Mucosa of gallbladder (tissue), 1 donor: ENCODE data around the gene TRANK1. TPM values are rescaled to one million over a fixed set of nuclear protein-coding genes. Genes with fewer than 3 reads are reported as not detected.
"Not testable (repeated sequence)": the region's sequence is repeated elsewhere in the genome, so short reads cannot be mapped to it uniquely, and the experiment has no call there.

Source experiments
- DNase-seq: peaks from one replicate; pipeline ENCODE4 v3.0.0-alpha.2; 2020; ENCODE audit warnings: low spot score
- total RNA-seq: library from RNA; stranded (reverse); gene quantifications from one replicate; pipeline ENCODE4 v1.2.1, GENCODE V29; 2021
- donor health status: DM: no; HTN: no; CAD: no.

The TRANK1 gene
- total RNA-seq, 1 donor from 2014 or later, result 44.2 TPM

- DNase-seq, result peak; percentile 45
These were observed 25.3 kb downstream of the TRANK1 start for GRCh38 chr3:36919439-36920160.

DNA sequence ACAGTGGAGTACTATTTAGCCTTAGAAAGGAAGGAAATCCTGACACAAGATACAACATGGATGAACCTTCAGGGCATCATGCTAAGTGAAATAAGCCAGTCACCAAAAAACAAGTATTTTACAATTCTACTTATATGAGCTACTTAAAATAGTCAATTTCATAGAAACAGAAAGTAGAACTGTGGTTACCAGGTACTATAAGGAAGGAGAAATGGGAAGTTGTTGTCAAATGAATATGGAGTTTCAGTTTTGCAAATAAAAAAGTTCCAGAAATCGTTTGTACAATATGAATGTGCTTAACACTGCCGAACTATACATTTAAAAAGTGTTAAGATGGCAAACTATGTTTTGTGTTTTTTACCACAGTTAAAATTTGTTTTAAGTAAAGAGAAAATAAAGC lies 26.8 kb downstream of the TRANK1 start:
- no peak for DNase-seq

- DNase-seq, result no peak
These were observed 32.7 kb downstream of the TRANK1 start for GRCh38 chr3:36911990-36912804.

DNA sequence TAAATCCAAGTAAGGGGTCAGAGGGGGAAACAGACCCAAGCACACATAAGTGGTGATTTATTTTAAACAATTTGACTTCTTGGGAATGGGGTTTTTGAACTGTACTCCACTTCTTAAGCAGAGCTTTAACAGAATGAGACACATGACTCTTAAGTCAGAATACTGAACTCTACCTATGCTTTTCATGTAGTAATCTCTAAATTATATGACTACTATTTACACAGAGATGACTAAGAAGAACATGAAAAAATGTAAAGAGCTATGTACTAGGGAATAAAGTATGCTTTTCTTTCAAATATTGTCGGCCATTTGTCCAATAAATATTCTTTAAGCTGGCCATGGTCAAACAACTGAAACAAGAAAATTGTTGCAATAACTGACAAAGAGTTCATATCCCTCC lies 35.2 kb downstream of the TRANK1 start:
- no peak for DNase-seq

DNA sequence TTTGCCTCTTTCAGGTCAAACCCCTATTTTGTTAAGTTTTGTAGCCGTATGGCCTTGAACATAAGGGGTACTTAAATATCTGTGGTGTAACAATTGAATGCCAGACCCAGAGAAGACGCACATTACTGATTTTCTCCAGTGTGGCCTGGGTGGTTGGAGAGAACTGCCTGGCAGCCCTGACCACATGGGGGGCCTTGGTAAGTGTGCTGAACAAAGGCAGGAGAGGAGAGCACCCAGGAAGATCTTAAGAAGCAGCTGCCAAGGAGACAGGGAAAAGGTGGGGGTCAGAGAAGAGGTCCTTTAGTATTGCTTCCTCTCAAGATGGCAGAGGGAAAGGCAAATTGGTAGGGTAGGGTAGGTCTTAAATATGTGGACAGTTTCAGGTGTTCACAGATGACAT lies 35.7 kb downstream of the TRANK1 start:
- no peak for DNase-seq

GRCh38 chr3:36908647-36909180 lies 36.1 kb downstream of the TRANK1 start:
- no peak for DNase-seq

GRCh38 chr3:36907911-36908646 lies 36.8 kb downstream of the TRANK1 start:
- DNase-seq, result peak; percentile 65

DNA sequence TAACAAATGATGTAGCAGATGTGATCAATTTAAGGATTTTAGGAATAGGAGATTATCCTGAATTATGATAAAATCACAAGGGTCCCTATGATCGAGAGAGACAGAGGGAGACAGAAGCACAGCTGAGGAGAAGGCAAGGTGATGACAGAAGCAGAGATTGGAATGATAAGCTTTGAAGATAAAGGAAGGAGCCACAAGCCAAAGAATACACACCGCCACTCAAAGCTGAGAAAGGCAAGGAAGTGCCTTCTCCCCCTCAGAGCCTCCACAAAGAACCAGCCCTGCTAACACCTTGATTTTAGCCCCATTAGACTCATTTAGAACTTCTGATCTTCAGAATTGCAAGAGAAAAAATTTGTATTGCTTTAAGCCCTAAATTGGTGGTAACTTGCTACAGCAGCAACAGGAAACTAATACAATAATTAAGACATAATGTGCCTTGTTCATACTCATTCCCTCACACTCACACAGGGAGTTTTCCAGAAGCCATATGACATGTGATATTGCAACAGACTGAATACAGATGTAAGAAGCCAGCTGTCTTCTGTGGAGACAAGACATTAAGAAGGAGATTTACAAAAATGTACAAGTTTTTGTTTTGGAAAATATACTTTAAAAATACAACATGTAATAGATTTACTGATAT lies 38.2 kb downstream of the TRANK1 start:
- no peak for DNase-seq

DNA sequence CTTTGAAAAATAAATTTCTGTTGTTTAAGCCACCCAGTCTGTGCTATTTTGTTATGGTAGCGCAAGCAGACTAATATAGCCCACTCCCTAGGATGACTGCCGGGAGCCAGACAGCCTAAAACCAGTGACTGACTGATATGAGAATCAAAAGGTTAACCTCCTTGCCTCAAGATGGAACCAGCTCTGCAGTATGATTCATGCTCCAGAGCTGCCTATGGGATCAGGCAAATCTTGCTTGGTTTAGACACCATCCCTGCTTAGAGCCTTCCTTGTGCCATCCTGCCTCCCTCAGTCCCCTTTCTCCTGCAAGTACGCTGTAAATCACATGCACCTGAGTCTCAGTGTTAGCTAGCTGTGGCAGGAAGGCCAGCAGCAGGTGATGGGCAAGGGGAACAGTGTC lies 39.3 kb downstream of the TRANK1 start:
- no peak for DNase-seq

DNA sequence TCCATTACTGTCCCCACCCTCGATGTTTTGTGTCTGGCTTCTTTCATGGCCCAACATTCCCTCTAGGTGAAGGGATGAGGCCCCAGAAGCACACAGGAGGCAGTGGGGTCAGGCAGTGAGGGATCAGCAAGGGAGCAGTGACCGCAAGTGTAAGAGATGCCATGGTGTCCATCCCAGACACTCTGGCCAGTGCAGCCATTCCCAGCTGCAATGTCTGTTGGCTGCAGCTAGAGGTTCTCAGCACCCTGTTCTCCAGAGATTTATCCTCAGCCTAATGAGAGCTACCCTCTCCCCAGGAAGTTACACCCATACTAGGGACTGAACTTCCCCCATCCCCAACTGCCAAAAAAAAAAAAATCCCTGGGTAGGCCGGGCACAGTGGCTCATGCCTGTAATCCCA lies 40.2 kb downstream of the TRANK1 start:
- no peak for DNase-seq

DNA sequence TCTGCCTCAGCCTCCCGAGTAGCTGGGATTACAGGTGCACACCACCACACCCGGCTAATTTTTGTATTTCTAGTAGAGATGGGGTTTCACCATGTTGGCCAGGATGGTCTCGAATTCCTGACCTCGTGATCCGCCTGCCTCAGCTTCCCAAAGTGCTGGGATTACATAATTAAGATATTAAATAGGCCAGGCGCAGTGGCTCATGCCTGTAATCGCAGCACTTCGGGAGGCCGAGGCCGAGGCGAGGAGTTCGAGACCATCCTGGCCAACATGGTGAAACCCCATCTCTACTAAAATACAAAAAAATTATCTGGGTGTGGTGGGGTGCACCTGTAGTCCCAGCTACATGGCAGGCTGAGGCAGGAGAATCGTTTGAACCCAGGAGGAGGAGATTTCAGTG lies 40.8 kb downstream of the TRANK1 start:
- not testable (repeated sequence) for DNase-seq

GRCh38 chr3:36903119-36903882 lies 41.6 kb downstream of the TRANK1 start:
- DNase-seq, result no peak

- no peak for DNase-seq
These were observed 43.3 kb downstream of the TRANK1 start for GRCh38 chr3:36901588-36901987.

DNA sequence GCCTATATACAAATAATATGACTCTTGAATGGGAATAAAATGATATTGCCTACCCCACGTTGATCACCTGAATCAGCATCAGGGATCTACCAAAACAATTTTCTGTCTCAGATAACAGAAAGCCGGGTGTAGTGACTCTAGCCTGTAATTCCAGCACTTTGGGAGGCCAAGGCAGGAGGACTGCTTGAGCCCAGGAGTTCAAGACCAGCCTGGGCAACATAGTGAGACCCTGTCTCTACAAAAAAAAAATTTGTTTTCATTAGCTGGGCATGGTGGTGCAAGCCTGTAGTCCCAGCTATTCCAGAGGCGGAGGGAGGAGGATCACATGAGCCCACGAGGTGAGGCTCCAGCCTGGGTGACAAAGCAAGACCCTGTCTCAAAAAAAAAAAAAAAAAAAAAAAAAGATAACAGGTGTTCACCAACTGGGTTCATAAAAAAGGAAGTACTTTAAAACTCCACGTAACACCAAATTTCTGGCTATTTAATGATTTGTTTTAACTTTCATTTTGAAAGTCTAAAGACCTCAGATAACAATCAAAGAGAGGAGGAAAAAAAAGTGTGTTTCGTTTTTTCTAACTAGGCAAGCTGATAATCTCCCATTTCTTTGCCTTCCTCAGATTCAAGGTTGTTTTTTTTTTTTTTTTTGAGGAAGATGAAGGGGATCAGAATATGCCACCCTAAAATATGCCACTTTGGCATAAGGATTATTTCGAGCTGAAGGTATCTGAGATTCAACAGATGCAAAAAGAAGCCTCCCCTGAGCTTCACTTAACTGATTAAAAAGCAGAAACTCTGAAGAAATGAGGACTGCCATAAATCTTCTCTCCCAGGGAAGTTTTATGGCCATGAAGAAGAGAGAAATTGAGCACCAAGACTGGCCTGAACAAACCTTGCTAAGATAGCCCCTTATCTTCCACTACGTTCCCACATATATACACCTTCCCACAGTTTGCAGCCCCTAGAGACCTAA lies 44.1 kb downstream of the TRANK1 start:
- no peak for DNase-seq

- DNase-seq, result no peak
These were observed 49.1 kb downstream of the TRANK1 start for GRCh38 chr3:36895496-36896409.

DNA sequence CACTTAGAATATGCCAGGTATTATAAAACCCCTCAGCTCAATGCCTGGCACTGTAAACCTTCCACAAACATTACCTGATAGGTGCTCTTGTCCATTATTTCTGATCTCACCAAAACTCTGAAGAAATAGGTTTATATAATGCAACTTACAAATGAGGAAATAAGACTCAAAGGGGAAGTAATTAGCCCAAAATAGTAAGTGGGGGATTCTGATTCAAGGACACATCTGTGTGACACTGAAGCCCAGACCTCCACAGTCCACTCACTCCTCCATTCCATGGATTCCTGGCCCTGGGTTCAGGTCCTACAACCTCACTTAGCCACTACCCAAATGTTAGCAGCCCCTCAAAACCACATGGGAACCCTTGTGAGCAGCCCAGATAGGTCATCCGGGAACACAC lies 49.9 kb downstream of the TRANK1 start:
- DNase-seq, result no peak

- DNase-seq, result no peak
These were observed 51.0 kb downstream of the TRANK1 start for GRCh38 chr3:36893826-36894225.

DNA sequence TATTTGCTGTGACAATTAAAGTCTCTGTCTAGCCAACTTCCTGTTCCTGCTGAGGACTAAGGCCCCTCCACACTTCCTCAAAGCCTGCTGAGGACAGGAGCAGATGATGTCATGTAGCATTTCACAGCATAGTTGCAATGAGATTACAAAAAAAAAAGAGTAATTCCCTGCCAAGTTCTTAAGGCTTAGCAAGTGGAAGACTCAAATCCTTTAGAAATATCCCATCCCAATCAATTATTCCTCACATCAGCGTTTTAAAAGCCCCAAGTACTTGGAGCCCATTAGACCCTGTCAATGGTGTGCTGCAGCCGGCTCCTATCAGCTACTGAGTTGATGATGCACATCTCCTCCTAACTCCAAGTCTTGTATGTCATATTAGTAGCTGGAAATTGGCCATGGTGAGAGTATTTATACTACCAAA lies 51.7 kb downstream of the TRANK1 start:
- peak; percentile 55 for DNase-seq
